ENCODE results near the gene TP73.

TP73 gene

DNA sequence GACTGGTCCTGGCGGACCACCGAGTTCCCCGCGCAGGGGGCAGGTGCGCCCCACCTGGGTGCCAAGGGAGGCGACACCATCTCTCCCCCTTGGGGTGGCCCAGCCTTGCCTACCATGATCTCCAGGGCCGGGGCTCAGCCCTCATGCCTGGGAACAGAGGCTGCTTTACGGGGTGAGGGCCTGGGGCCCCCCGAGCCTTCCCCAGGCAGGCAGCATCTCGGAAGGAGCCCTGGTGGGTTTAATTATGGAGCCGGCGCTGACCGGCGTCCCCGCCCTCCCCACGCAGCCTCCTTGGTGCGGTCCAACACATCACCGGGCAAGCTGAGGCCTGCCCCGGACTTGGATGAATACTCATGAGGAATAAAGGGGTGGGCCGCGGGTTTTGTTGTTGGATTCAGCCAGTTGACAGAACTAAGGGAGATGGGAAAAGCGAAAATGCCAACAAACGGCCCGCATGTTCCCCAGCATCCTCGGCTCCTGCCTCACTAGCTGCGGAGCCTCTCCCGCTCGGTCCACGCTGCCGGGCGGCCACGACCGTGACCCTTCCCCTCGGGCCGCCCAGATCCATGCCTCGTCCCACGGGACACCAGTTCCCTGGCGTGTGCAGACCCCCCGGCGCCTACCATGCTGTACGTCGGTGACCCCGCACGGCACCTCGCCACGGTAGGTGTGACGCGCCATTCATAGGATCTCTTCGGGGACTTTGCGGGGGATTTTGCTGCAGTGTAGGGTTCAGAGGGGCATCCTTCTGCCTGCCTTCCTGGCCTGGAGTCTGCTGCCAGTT is 38.2 kb downstream of the TP73 start:
- DNase-seq: no peak

- DNase-seq: no peak
Measured at GRCh38 chr1:3691421-3692204, 39.3 kb downstream of the TP73 start.

GRCh38 chr1:3692598-3692997 is 40.3 kb downstream of the TP73 start:
- DNase-seq: no peak

- DNase-seq: no peak
Measured at GRCh38 chr1:3693321-3693720, 41.0 kb downstream of the TP73 start.

DNA sequence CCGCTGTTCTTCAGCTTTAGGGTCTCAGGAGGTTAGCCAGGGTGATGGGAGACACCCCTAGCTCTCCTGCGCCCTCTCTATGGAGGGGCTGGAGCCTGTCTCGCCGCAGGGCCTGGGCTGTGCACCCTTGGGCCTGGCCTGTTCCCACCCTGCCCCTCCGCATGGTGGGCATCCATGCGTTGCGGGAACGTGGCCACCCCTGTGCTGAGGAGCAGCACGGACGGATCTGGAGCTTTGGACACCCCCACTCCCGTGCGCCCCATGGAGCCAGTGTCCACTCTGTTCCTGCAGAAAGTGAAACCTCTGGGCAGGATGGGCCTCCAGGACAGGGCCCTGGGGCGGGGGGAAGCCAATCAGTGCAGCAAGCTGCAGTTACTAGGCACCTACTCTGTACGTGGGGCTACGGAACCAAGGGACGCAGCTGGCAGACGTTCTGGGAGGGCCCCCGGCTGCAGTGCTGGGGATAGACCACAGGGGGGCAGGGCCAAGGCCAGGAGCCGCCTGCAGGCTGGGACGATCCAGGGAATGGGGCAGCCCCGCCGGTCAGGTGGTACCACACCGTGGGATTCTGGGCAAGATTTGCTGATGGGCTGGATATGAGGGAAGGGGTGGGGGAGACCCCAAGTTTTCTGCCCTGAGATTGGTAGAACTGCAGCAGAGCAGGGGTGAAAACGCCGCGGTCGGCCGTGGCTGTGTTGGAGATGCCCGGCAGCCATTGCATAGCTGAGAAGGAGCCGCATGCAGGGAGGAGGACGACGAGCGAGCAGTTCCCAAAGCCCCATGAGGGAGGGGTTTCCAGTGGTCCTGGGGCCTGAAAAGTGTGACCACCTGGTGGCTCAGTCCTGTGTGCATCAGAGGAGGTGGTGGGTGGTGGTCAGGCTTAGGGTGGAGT is 43.3 kb downstream of the TP73 start:
- peak; percentile 15 for DNase-seq

- DNase-seq: no peak
Measured at GRCh38 chr1:3696689-3697088, 44.4 kb downstream of the TP73 start.

GRCh38 chr1:3697104-3697503 is 44.8 kb downstream of the TP73 start:
- DNase-seq: no peak

GRCh38 chr1:3697810-3698209 is 45.5 kb downstream of the TP73 start:
- no peak for DNase-seq

DNA sequence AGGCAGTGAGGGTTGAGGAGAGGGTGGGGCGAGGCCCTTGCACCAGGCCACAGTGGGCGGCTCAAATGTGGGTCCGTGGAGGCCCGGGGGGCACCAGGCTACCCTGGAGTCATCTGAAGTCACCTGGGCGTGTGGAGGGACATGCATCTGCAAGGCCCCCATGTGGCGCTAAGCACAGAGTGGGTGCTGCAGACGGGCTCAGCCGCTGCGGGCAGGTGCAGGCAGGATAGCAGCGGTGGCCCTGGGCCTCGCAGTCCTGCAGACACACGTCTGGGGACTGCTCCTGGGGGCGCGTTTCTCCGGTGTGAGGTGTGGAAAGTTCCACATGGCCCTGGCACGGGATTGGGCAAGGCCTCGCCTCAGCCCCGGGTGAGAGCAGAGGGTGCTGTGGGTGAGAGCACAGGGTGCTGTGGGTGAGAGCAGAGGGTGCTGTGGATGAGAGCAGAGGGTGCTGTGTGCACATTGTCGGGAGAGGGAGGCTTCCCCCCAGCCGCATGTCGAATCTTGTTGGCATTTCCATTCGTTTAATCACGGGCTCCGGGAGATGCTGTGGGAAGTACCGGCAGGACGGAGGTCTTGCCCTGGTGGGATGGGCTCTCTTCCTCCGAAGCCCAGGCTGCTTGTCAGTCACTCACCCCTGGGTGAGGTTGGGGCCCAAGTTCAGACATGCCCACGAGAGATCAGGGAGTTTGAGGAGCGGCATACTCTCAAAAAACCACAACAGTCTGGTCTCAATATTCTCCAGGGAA is 46.5 kb downstream of the TP73 start:
- DNase-seq: no peak

GRCh38 chr1:3699596-3699995 is 47.3 kb downstream of the TP73 start:
- no peak for DNase-seq

- DNase-seq: no peak
Measured at GRCh38 chr1:3700631-3701030, 48.3 kb downstream of the TP73 start.

DNA sequence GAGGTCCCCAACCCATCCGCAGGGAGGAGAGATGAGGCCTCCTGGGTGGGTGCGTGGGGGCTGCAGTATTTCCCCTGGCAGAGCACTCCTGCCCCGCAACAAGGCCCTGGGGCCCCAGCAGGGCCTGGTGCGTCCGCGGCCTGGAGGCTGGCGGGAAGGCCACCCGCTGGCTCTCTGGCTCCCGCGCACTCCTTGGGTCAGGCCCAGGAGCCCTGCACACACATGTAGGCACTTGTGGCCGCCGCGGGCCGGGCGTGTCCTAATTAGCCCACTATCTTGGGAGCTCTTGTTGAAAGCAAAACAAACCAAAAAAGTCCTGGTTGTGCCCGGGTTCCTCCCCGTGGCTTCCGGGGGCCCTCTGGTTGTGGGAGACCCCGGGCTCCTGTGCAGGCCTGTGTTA is 50.2 kb downstream of the TP73 start:
- DNase-seq: no peak

- peak; percentile 73 for DNase-seq
Measured at GRCh38 chr1:3702990-3703728, 50.8 kb downstream of the TP73 start.

DNA sequence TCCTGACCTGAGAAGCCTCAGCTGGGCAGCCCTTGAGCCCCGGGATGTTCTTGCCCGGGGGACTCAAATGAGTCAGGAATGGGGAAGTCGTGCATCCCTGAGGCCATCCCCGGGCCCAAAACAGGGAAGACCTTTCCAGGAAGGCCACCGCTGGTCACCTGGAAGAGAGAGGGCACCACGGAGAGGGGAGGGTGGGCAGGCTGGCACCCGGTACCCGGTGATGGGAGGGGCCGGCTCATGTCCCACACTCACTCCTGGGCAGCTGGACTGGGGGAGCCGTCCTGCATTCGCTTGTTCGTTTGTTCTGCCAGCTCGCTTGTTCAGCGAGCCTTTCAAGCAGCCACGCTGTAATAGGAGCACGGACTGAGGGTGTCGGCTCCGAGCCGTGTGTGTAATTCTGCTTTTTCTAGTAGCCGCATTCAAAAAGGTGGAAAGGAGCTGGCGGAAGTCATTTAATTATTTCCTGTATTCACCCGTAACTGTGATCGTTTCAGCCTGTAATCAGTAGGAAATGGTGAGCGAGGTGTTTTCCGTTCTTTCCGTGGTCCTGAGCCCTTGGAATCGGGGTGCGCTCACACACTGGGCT is 51.6 kb downstream of the TP73 start:
- DNase-seq: no peak

- DNase-seq: no peak
Measured at GRCh38 chr1:3705341-3705950, 53.1 kb downstream of the TP73 start.

DNA sequence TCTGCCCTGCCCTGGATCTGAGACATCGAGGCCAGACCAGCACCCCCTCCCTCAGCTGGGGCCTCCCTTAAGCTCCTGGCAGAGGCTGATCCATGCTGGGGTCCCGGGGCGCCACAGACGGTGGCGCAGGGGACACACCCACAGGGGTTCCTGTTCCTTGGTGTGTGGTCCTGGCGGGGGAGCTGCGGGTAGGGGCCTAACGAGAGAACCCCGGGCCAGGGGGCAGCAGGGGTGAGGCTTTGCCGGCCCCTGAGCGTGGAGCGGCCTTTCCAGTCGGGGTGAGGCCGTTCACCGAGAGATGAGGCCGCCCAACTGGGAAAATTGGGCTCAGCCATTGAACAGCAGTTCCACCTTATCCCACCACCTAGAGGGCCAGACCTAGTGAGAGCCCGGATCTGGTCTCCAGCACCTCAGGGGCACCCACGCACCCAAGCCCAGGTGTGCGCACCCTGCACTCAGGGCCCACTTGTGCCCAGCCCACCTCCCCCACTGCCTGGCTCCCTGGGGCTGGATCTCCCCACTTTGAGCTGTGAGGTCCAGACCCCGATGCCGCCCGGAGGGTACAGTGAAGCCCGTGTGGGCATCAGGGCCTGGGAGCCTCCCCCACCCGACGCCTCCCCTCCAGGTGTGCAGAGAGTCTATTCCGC is 54.5 kb downstream of the TP73 start:
- DNase-seq: no peak

GRCh38 chr1:3707298-3707938 is 55.1 kb downstream of the TP73 start:
- no peak for DNase-seq

- no peak for DNase-seq
Measured at GRCh38 chr1:3707939-3708328, 55.6 kb downstream of the TP73 start.

- no peak for DNase-seq
Measured at GRCh38 chr1:3708791-3709190, 56.5 kb downstream of the TP73 start.

DNA sequence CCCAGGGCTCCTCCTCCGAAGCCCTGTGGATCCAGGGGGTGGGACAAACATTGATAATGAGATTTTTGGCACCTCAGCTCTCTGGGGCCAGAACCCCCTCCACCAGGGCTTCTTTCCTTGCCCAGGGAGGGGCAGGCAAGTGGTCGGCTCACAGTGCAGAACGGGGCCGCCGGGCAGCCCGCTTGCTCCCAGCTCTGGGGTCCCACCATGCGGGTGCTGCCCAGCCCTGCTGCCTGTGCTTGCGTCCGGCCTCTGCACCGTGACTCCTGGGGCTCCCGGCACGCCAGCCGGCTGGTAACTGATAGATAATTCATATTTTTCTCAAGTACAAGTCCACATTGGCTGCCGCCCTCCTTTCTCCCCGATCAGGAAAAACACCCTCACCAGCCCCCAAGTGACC is 57.9 kb downstream of the TP73 start:
- DNase-seq: no peak
